Dermis microvascular lymphatic vessel endothelial cell (primary cell): Measurements from ENCODE around the gene ZSWIM9. TPM values are rescaled to one million over a fixed set of nuclear protein-coding genes. Genes with fewer than 3 reads are reported as not detected.
"Not testable (repeated sequence)": the region's sequence is repeated elsewhere in the genome, so short reads cannot be mapped to it uniquely, and the experiment has no call there.

Source experiments
- DNase-seq, 2 donors: peaks; one replicate each; pipeline versions ENCODE4 v3.0.0 to v3.0.0-alpha.2; 2010; ENCODE audit warnings: low read depth in 2 of 2
- total RNA-seq: library from RNA; depleted of rRNA; stranded (reverse); fragments of >200 nt; gene quantifications from 2 replicates; pipeline ENCODE4 v1.2.1, GENCODE V29; 2014

Gene ZSWIM9
- total RNA-seq, 1 donor from 2014 or later: 2.2 TPM

DNA sequence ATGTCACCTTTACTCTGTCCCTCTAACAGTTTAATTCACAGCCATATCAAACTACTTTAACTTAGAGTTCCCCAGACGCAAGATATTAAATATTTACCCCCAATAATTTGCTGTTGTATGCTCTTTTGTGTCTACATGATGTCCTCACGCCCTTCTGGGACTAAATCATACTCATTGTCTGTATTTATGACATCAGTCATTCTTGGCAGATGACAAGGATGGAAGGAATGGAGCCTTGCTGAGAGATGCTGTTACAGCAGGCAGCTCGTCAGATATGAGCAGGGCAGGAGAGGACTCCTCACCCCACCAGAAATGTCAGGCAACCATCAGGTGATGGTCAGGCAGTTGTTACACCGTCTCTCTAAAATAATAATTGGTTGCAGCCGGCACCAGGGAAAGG is 43.5 kb downstream of the ZSWIM9 start:
- no peak for DNase-seq

DNA sequence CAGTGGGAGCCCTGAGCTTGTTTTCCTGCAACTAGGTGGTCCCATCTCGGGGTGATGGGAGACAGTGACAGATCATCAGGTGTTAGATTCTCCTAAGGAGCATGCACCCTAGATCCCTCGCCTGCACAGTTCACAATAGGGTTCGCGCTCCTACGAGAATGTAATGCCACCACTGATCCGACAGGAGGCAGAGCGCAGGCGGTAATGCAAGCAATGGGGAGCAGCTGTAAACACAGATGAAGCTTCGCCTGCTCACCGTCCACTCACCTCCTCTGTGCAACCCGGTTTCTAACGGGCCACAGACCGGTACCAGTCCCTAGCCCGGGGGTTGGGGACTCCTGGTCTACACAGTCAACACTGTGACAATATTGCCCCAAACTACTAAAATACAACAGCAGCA is 46.5 kb downstream of the ZSWIM9 start:
- DNase-seq: no peak

DNA sequence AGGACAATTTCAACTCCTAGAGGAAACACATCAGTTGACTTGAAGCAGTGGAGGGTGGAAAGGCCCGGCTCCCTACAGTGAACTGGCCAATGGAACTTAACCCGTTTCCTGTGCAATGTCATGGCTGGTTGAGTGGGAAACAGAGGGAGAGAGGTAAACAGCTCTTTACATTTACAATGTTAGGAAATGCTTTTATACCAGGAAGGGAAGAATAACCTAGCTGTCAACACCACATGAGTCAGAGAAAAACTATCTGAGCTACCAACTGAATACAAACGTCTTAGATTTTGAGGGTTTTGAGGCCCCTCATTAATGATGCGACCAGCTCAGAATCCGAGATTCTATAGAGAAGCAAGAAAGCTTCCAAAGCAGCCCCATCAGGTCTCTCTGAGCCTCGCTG is 48.5 kb downstream of the ZSWIM9 start:
- DNase-seq: peak; percentile 30 to 80

DNA sequence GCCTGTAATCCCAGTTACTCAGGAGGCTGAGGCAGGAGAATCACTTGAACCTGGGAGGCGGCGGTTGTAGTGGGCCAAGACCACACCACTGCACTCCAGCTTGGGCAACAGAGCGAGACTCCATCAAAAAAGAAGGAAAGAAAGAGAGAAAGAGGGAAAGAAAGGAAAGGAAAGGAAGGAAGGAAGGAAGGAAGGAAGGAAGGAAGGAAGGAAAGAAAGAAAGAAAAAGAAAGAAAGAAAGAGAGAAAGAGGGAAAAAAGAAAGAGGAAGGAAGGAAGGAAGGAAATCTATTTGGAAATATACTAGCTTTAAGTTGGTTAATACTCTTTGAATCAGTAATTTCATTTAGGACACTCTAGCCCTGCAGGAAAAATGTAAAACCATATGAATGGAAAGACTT is 50.3 kb downstream of the ZSWIM9 start:
- DNase-seq: not testable (repeated sequence)

DNA sequence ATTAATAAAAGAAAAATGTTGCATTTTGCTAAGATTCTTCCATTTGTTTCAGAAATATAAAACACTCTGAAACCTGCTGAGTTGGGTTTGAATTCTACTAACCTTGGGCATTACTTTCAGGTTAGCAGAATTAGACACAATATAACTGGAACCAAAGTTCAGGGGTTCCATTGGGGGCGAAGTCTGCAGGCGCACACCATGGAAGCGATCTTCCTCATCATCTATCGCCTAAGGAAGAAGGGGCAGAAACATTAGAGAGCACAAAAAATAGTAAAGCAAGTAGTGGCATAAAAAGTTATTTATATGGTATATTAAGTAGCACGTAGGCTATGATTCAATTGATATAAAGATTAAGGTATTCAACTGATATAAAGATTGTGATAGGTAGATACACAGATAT is 51.1 kb downstream of the ZSWIM9 start:
- no peak for DNase-seq

DNA sequence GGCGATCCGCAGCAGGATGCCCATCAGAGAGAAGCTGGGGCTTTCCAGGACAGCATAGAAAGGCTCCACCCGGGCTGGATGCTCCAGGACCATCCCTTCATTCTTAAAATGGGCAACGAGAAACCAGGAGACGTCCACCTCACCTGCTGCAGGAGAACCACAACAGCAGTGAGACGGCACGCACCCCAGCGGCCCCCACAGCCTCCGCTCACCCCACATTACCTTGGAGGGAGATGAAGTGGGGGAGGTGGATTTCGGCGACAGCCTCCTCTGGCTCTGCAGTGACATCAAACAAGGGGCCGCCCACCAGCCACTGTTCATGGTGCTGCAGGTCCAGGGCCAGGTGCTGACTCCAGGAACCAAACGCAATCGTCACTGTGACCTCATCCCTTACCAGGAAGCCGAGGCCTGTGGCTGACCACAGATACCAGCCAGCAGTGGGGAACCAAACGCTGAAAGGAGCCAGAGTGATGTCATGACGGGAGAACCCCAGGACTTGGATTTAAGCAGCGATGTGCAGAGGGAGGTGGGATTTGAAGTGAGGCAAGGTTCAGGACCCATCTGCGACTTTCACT is 60.2 kb downstream of the ZSWIM9 start:
- DNase-seq: no peak

DNA sequence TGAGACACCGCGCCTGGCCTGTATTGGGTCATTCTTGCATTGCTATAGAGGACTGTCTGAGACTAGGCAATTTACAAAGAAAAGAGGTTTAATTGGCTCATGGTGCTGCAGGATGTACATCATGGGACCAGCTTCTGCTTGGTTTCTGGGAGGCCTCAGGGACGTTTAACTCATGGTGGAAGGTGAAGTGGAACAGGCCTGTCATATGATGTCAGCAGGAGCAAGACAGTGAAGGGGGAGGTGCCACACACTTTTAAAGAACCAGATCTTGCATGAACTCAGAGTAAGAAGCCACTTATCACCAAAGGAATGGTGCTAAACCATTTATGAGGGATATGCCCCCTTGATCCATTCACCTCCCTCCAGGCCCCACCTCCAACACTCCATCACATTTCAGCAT is 66.6 kb downstream of the ZSWIM9 start:
- DNase-seq: no peak

DNA sequence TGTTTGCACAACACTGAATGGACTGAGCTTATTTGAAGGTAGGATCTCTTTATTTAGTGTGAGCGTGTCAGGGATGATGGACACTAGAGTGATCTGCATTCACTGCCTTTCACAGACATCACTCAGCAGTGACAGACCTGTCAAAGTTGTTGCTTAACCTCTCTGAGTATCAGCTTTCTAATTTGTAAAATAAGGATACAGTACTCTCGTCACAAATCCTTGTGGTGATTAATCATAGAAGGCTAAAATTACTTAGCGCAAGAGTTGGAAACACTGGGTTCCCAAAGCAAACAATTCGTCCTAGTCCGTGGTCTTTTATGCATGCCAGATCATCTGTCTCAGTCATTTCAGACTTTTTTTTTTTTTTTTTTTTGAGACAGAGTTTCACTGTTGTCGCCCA is 68.6 kb downstream of the ZSWIM9 start:
- no peak for DNase-seq

DNA sequence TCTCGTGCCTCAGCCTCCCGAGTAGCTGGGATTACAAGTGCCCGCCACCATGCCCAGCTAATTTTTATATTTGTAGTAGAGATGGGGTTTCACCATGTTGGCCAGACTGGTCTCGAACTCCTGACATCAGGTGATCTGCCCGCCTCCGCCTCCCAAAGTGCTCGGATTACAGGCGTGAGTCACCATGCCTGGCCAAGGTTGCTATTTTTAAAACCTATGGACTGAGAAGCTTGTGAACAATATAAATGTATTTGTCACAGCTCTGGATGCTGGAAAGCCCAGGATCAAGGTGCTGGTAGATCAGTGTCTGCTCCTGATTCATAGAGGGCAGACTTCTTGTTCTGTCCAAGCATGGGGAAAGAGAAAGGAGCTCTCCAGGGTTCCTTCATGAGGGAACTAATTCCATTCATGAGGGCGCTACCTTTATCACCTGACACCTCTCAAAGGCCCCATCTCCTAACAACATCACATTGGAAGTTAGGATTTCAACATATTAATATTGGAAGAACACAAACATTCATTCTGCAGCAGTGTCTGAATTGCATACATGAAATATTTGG is 69.2 kb downstream of the ZSWIM9 start:
- peak in 1 of 2 donors; percentile 53 for DNase-seq

DNA sequence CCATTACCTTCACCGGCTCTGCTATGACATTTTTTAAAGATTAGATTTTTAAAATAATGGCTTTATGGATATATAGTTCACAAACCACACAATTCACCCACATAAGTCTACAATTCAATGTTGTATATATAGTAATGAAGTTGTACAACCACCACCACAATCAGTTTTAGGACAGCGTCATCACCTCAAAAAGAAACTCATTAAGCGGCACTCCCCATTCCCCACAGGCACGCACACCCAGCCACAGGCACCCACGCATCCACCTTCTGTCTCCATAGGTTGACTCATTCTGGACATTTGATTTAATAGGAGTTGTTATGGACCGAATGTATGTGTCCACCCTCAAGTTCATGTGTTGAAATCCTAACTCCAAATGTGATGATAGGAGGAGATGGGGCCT is 71.3 kb downstream of the ZSWIM9 start:
- DNase-seq: not testable (repeated sequence)

DNA sequence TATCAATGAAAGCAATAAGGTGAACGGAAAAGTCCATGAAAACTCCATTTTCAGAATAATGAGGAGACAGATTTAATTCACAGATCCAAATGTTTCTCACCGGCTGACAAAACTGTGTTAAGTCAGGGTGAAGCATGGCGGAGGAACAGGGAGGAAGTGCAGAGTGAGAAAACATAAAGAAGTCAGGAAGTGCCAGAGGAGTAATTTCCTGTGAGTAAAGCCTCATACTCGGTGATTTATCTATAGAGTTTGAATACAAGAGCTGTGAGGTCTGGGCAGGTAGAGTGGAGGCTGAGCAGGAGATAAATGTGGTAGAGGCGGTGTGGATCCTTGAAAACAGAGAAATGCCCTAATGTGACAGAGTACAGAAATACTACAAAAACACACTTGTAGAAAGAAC is 73.8 kb downstream of the ZSWIM9 start:
- peak in 1 of 2 donors; percentile 75 for DNase-seq

DNA sequence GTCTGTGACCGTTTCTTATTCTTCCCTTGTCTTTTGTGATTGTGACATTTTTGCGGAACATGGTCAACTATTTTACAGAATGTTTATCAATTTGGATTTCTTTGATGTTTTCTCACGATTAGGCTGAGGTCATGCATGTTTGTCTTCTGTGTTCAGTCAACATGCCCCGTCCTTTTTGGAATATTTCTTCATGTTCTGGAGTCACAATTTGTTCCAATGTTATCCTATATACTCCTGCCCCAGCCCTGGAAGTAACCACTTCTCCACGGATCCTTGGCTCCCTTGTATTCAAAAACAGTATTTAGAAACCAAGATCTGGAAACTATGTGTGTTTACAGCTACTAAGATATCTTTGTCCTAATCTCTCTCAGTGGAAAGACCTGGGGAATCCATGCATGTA is 75.6 kb downstream of the ZSWIM9 start:
- DNase-seq: no peak

DNA sequence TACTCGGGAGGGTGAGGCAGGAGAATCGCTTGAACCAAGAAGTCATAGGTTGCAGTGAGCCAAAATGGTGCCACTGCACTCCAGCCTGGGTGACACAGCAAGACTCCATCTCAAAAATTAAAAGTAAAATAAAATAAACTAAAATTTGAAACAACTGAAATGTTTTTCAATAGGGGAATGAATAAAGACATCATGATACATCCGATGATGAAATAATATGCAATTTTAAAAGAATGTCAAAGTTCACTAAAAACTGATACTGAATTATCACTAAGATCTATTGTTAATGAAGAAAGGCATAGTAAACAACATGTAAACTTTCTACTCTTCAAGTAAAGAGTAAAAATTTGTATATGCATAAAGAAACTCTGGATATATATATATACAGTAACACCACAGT is 76.7 kb downstream of the ZSWIM9 start:
- no peak for DNase-seq

Other genes starting within 250 kb of the ZSWIM9 start
- not detected in 2 replicates for gene BSPH1, start 178.5 kb upstream of the ZSWIM9 start, total RNA-seq
- not detected in 2 replicates for gene ELSPBP1, start 176.0 kb upstream of the ZSWIM9 start, total RNA-seq
- not detected in 2 replicates for gene CABP5, start 126.6 kb upstream of the ZSWIM9 start, total RNA-seq
- gene PLA2G4C, start 59.9 kb upstream of the ZSWIM9 start, total RNA-seq: 67.7 and 108 TPM in 2 replicates
- gene LIG1, start 336 bp upstream of the ZSWIM9 start, total RNA-seq: 27.3 and 37.5 TPM in 2 replicates
- gene CARD8, start 85.2 kb downstream of the ZSWIM9 start, total RNA-seq: 40.4 and 75.2 TPM in 2 replicates
- gene ZNF114, start 99.4 kb downstream of the ZSWIM9 start, total RNA-seq: 0.51 and 0.77 TPM in 2 replicates
- 3.3 and 3.4 TPM in 2 replicates for gene EMP3, start 154.9 kb downstream of the ZSWIM9 start, total RNA-seq
- gene TMEM143, start 193.3 kb downstream of the ZSWIM9 start, total RNA-seq: 1.6 and 1.8 TPM in 2 replicates
- gene SYNGR4, start 193.7 kb downstream of the ZSWIM9 start, total RNA-seq: not detected in 2 replicates
- gene KDELR1, start 220.9 kb downstream of the ZSWIM9 start, total RNA-seq: 35.6 and 52.8 TPM in 2 replicates
- gene GRIN2D, start 223.0 kb downstream of the ZSWIM9 start, total RNA-seq: 0.13 and 0.25 TPM in 2 replicates